ENCODE results near the gene TMEM116.

DNA sequence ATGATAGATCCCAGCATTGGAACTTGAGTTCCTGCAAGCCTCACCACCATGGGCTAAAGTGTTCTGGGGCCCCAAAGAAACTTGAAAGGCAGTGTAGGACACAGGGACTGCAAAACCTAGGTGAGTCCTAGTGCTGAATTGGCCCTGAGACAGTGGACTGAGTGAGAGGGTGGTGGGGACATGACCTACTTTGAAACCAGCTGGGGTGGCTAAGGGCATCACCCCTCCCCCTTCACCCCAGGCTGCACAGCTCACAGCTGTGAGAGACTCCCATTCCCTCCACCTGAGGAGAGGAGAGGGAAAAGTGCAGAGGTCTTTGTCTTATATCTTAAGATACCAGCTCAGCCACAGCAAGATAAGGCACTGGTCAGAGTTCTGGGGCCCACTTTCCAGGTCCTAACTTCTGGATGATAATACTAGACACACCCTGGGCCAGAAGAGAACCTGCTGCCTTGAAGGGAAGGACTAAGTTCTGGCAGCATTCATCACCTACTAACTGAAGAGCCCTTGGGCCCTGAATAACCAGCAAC lies 108.5 kb downstream of the TMEM116 start:
- TF ChIP-seq, protein P1, sequence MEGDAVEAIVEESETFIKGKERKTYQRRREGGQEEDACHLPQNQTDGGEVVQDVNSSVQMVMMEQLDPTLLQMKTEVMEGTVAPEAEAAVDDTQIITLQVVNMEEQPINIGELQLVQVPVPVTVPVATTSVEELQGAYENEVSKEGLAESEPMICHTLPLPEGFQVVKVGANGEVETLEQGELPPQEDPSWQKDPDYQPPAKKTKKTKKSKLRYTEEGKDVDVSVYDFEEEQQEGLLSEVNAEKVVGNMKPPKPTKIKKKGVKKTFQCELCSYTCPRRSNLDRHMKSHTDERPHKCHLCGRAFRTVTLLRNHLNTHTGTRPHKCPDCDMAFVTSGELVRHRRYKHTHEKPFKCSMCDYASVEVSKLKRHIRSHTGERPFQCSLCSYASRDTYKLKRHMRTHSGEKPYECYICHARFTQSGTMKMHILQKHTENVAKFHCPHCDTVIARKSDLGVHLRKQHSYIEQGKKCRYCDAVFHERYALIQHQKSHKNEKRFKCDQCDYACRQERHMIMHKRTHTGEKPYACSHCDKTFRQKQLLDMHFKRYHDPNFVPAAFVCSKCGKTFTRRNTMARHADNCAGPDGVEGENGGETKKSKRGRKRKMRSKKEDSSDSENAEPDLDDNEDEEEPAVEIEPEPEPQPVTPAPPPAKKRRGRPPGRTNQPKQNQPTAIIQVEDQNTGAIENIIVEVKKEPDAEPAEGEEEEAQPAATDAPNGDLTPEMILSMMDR (tag by site-specific recombination; IDR thresholded peaks at IDR 0.05): no peak
- no peak for TF ChIP-seq ZEB2 (tag by site-specific recombination; IDR thresholded peaks at IDR 0.05)
- TF ChIP-seq ZBTB21 (tag by site-specific recombination; IDR thresholded peaks at IDR 0.05): no peak
- TF ChIP-seq ZNF37A (tag by site-specific recombination; IDR thresholded peaks at IDR 0.05): no peak
- TF ChIP-seq ZNF114 (tag by site-specific recombination; IDR thresholded peaks at IDR 0.05): no peak
- TF ChIP-seq ZNF747 (tag by site-specific recombination; IDR thresholded peaks at IDR 0.05): no peak
- TF ChIP-seq TCF7L2 (IDR thresholded peaks at IDR 0.05; ENCODE audit: borderline replicate concordance, low read depth, low read length): no peak

All from HEK293 (cell line).